ENCODE results near the gene FAM98C. TPM values are rescaled to one million over a fixed set of nuclear protein-coding genes. Genes with fewer than 3 reads are reported as not detected.

The FAM98C gene
- total RNA-seq, 1 donor from 2014 or later = 37.1 TPM

- TF ChIP-seq CTCF (conservative IDR thresholded peaks at IDR 0.05; ENCODE audit: low read depth, low read length) = no peak
- no peak overlapping the region for H3K4me3 ChIP-seq (ENCODE audit: low read depth, low read length)
- no peak for DNase-seq (ENCODE audit: low read depth)
Measured at GRCh38 chr19:38381138-38381537, 21.8 kb upstream of the FAM98C start.

- no peak overlapping the region for H3K4me3 ChIP-seq (ENCODE audit: low read depth, low read length)
- no peak for DNase-seq (ENCODE audit: low read depth)
- TF ChIP-seq CTCF (conservative IDR thresholded peaks at IDR 0.05; ENCODE audit: low read depth, low read length) = no peak
Measured at GRCh38 chr19:38383184-38383583, 19.7 kb upstream of the FAM98C start.

- TF ChIP-seq CTCF (conservative IDR thresholded peaks at IDR 0.05; ENCODE audit: low read depth, low read length) = no peak
- no peak for DNase-seq (ENCODE audit: low read depth)
- H3K4me3 ChIP-seq (ENCODE audit: low read depth, low read length) = no peak overlapping the region
Measured at GRCh38 chr19:38383743-38384142, 19.1 kb upstream of the FAM98C start.

- DNase-seq (ENCODE audit: low read depth) = no peak
- no peak overlapping the region for H3K4me3 ChIP-seq (ENCODE audit: low read depth, low read length)
- peak; percentile 30 for TF ChIP-seq CTCF (conservative IDR thresholded peaks at IDR 0.05; ENCODE audit: low read depth, low read length)
Measured at GRCh38 chr19:38384209-38385027, 18.5 kb upstream of the FAM98C start.

GRCh38 chr19:38385057-38385803, 17.7 kb upstream of the FAM98C start:
- H3K4me3 ChIP-seq (ENCODE audit: low read depth, low read length) = no peak overlapping the region
- TF ChIP-seq CTCF (conservative IDR thresholded peaks at IDR 0.05; ENCODE audit: low read depth, low read length) = no peak
- no peak for DNase-seq (ENCODE audit: low read depth)

- DNase-seq (ENCODE audit: low read depth) = no peak
- no peak for TF ChIP-seq CTCF (conservative IDR thresholded peaks at IDR 0.05; ENCODE audit: low read depth, low read length)
Measured at GRCh38 chr19:38385804-38386257, 17.1 kb upstream of the FAM98C start.

More at GRCh38 chr19:38385804-38386257, 17.1 kb upstream of the FAM98C start:
- H3K4me3 ChIP-seq (ENCODE audit: low read depth, low read length) = no peak overlapping the region

Data from epithelial cell of proximal tubule (primary cell).